ENCODE results near the gene ENDOU.

The ENDOU gene

GRCh38 chr12:47752121-47752520, 26.8 kb upstream of the ENDOU start (continued):
- TF ChIP-seq TSHZ2 (CRISPR knock-in tag; IDR thresholded peaks at IDR 0.05) (no peak), PPARA (CRISPR knock-in tag; IDR thresholded peaks at IDR 0.05; ENCODE audit: borderline replicate concordance) (no peak), ZNF70 (CRISPR knock-in tag; IDR thresholded peaks at IDR 0.05) (no peak), SNAI2 (CRISPR knock-in tag; IDR thresholded peaks at IDR 0.05) (no peak), POU6F1 (CRISPR knock-in tag; IDR thresholded peaks at IDR 0.05; ENCODE audit: borderline replicate concordance, low read depth) (no peak), ISL1 (CRISPR knock-in tag; IDR thresholded peaks at IDR 0.05) (no peak), RARB (CRISPR knock-in tag; IDR thresholded peaks at IDR 0.05) (no peak)

GRCh38 chr12:47751561-47751960, 26.3 kb upstream of the ENDOU start:
- no peak for ATAC-seq
- TF ChIP-seq ARNTL (CRISPR knock-in tag; IDR thresholded peaks at IDR 0.05; ENCODE audit: borderline replicate concordance, low read depth) (no peak), CSDC2 (CRISPR knock-in tag; IDR thresholded peaks at IDR 0.05) (no peak), CREB5 (CRISPR knock-in tag; IDR thresholded peaks at IDR 0.05; ENCODE audit: low read depth) (no peak), ZFP30 (CRISPR knock-in tag; IDR thresholded peaks at IDR 0.05) (no peak), ZNF565 (CRISPR knock-in tag; conservative IDR thresholded peaks at IDR 0.05; ENCODE audit: low read depth) (no peak)

GRCh38 chr12:47750916-47751470, 25.7 kb upstream of the ENDOU start:
- TF ChIP-seq PATZ1 (CRISPR knock-in tag; IDR thresholded peaks at IDR 0.05; ENCODE audit: borderline replicate concordance) (no peak), ESRRG (CRISPR knock-in tag; IDR thresholded peaks at IDR 0.05) (no peak), TSHZ2 (CRISPR knock-in tag; IDR thresholded peaks at IDR 0.05) (no peak), CSRNP3 (CRISPR knock-in tag; IDR thresholded peaks at IDR 0.05) (no peak), CREB5 (CRISPR knock-in tag; IDR thresholded peaks at IDR 0.05; ENCODE audit: low read depth) (no peak), ZFP30 (CRISPR knock-in tag; IDR thresholded peaks at IDR 0.05) (no peak), ARNTL (CRISPR knock-in tag; IDR thresholded peaks at IDR 0.05; ENCODE audit: borderline replicate concordance, low read depth) (no peak), TOX (CRISPR knock-in tag; IDR thresholded peaks at IDR 0.05; ENCODE audit: borderline replicate concordance) (no peak), BACH2 (CRISPR knock-in tag; IDR thresholded peaks at IDR 0.05; ENCODE audit: borderline replicate concordance) (no peak), PPARA (CRISPR knock-in tag; IDR thresholded peaks at IDR 0.05; ENCODE audit: borderline replicate concordance) (no peak), RARB (CRISPR knock-in tag; IDR thresholded peaks at IDR 0.05) (no peak), ZC3H10 (CRISPR knock-in tag; IDR thresholded peaks at IDR 0.05) (no peak), TCF4 (CRISPR knock-in tag; IDR thresholded peaks at IDR 0.05; ENCODE audit: borderline replicate concordance) (no peak), ZFP3 (CRISPR knock-in tag; IDR thresholded peaks at IDR 0.05) (no peak), ZNF70 (CRISPR knock-in tag; IDR thresholded peaks at IDR 0.05) (no peak), GLIS3 (CRISPR knock-in tag; IDR thresholded peaks at IDR 0.05) (no peak), CSDC2 (CRISPR knock-in tag; IDR thresholded peaks at IDR 0.05) (no peak)
- ATAC-seq = no peak

Measured in SK-N-SH treated with all-trans-retinoic acid at 6 μM for 48 hours (cell line).